Middle frontal gyrus (tissue), 1 donor: ENCODE measurements around the gene POU2AF1.

Experiments
- DNase-seq: peaks from one replicate; pipeline ENCODE4 v3.0.0-alpha.2; 2015; ENCODE audit warnings: low spot score; ENCODE audit errors: extremely low spot score

POU2AF1 gene

DNA sequence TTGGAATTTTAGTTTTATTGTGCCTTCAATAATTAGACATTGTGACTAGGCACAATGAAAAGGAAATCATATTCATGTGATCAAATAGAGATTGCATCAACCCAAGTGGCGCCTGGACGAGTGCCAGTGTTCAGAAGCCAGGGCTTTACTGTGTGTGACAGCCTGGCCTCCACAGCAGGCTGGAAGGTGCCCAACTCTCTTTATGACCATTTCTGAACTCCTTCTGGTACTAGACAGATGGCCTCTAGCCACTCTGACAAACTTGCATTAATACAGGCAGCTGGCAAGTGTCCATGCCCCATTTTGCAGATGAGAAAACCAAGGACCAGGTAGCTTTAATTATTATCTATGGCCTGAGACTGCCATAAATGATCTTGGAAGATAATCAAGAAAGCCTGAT, 8.3 kb upstream of the POU2AF1 start:
- DNase-seq, result no peak

DNA sequence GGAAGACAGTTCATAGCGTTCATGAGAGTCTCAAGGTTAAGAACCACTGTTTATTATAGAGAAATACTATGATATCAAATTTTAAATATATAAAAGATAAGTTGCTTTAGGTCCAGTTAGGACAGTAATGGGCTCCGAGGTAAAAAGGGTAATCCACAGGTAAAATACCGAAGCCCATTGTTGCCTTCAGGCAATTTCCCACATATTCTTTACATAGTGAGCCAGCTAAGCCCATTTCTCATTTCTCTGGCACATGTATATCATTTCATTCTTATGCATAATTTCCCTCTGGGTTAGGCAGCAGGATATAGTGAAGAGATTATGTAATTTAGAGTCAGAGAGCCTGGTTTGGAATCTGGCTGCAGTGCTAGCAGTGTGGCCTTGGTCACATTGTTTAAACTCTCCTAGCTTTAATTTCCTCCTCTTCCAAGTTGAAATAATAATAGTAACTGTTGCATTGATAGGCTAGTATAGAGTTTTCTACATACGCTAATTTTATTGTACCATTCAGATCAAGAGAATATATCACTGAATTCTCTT, 7.6 kb upstream of the POU2AF1 start:
- no peak for DNase-seq

DNA sequence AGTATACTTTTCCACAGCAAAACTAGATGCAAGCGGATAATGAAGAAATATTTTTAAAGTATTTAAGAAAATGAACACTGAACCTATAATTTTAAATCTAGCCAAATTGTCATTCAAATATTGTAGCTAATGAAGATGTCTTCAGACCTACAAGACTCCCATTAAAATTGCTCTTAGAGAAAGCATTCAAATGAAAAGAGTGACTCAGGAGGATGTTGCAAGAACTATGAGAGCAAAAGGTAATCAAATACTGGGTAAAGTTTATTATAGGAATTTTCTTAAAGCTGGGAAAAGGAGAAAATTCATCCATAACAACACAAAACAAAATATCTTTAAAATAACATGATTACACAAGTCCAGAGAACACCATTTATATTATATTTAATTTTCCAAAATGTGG, 5.4 kb upstream of the POU2AF1 start:
- DNase-seq, result no peak

DNA sequence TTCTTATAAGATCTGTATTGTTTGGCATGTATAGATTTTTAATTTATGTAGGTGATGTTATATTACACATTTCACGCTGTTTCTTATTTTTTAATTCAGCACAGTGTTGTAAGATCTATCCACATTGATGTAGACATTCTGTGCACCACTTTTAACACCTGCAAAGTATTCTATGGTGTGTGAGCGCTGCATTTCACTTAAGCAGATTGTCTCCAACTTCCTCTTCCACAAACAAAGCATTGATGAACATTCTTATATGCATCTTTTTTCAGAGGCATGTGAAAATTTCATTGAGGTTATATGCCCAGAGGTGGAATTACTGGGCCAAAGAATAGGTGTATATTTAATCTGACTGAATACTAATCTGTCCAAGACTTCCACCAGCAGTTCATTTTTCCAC, 3.4 kb upstream of the POU2AF1 start:
- DNase-seq, result no peak

DNA sequence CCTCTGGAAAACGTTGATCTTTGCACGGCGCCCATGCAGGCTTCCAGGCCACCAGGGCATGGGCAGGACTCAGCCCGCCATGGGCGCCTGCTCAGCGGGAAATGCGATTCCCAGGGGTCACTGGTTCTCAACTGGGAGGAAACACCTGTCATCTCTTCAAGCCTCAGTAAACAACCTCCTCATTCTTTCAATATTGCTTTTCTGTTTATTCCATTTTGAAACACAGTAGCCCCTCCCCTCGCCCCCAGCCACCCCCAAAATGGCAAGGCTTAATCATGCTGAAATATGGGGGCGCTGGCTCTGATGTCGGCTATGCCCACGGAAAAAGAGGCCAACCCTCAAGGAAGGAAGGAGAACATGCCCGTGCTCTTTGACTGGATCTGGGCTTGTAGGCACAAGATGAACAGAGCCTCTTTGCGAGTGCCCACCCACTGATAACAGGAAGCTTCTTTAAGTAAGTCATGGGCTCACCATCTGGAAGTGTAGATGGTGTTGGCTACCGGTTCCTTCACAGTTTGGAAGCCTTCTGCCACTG, 594 bp upstream of the POU2AF1 start:
- DNase-seq, result no peak

DNA sequence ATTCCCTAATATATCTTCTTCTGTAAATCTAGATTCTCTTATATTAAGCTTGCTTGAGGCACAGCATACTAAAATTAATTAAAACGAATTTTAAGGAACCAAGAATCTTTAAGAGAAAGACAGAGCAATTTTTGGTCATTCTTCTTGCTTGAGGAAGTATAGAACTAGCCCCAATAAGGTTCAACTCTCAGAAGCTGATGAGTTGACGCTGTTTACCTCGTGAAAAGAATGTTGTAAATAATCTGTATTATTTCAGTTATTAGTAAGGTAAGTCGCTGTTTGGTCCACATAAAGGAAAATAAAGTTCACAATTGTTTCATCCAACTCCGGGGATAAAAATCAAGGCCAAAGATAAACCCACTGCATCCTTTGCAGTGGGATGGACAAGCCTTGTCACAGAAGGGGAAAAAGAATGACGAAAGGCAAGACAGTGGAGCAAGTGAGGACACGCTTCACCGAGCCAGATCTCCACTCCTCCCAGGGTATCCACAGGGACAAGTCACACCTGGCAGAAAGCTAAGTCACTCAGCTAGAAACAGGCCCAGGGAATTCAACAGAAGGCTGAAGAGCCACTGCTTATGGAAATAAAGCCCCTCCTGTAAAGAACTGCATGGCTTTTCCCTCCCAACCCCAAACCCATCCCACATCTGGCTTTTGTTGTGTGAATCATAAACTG, 752 bp downstream of the POU2AF1 start:
- no peak for DNase-seq

DNA sequence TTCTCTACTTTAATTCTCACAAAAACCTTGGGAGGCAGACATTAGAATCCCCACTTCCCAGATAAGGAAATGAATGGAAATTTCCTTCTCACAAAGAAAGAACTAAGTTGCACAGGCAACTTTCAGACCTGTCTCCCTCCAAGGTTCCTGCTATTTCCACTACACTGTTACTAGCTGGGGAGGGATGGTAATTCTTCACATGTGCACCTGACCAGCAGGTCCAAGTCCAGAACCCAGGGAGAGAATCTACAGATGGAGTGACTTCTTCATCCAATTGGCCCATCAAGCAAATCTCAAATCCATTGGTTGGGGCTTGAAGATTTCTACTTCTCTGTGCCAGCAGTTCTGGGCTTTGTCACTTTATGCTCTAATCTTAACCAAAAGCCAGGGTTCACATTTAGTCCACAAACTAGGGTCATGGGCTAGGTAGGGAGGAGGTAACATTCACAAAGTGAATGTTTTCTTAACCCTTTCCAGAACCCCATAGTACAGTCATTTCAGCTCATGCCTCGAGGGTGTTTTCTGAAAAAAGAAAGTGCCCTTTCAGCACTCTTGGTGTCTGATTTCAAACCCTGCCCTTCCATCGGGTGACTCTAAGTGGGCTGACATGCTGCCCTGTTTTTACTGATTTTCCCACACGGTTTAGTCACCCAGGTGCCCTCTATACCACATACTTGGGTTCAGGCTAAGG, 2.7 kb downstream of the POU2AF1 start:
- DNase-seq, result no peak

DNA sequence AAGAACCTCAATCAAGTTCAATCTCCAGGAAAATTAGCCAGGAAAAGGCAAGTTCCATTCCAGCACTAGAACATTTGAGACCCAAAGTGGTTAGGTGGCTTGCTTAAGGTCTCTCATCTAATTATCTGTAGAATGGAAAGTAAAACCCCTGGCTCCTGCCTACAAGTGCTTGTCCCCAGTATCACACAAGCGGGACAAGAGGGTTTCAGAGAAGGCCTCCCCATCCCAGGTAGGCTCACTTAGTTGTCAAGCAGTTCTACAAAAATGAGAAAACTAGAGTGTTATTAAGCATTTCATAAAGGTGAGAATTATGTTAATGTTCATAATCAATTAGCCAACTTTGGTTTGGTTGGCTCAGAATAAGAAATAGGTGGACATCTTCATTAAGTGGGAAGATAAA, 5.5 kb downstream of the POU2AF1 start:
- no peak for DNase-seq

DNA sequence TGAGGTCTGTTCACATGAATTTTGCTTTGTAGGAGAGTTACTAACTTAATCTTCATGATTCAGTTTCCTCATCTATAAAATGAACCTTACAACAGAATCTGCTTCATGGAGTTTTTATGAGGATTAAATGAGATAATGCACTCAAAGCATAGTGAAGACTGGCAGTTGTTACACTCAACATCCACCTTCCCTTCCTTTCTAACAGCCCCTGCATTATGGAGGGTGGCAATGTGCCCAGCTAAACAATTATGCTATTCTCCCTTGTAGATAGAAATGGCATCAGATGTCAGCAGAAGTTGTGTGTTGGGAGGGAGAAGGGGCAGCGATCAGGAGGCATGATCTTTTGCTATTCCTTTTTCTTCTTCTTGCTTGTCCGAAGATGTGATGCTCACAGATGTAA, 6.5 kb downstream of the POU2AF1 start:
- DNase-seq, result no peak

DNA sequence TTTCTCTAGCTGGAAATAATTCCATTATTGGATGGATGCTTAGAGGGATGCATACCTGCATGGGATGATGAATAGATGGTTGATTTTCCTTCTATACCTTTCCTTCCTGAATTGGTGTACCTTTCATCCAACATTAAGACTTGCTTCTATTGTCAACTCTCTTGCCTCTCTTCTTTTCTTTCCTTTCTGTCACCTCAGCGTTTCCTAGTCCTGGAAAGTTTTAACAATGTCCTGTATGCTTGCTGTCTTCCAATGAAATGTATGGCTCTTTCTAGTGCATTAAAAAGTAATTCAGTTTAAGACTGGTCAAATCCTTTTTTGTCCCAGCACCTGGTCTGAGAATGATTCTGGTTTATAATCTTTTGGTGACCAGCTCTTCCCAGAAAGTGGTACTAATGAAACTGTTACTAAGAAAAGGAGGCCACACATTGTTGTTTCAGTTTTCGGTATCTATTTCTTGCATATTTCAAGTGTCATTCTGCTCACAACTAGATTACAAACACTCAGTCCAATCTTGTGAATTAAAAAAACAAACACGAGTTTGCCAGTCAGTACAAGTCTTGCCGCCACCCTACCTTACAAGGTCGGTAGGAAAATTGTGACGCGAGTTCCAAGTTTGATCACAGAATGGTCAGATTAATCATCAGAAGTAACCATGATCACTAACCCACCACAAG, 8.0 kb downstream of the POU2AF1 start:
- no peak for DNase-seq

DNA sequence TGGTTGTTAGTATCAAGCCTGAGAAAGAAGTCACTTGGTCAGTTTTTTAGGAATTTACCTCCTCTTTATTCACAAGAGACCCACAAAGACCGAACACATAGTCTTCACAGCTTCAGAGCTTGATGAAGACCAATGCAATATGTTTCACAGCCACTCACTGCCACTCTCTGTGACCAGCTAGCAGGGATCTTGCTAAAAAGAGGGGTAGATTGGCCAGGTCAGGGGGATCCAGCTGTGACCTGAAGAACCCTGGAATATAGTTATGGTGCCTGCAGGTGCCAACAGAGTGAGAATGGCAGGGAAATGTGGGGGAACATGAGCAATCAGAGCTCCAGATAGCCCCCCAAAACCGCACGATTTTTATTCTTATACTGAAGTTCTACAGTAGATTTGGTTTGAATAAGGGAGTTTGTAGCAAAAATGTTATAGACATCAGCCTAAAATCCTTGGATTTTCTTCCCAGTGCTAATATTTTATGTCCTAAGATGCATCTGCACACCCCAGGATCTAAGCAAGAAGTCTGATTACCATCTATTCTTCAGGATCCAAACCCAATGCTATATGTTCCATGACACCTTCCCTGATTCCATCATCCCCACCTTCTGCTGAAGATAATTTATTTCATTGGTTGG, 8.7 kb downstream of the POU2AF1 start:
- no peak for DNase-seq

DNA sequence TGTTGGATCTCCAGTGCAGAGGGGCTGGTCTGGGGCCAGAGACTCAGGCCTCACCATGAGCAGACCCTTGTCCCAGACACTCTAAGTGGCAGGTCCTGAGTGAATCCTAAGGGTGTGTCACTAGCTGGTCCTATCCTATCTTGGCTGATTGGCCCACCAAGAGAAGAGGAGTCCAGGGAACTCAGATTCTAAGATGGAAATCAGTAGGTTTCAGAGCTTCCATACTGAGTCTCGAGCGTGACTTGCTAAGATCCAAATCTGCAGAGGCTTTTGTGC, 10.9 kb downstream of the POU2AF1 start:
- DNase-seq, result no peak

DNA sequence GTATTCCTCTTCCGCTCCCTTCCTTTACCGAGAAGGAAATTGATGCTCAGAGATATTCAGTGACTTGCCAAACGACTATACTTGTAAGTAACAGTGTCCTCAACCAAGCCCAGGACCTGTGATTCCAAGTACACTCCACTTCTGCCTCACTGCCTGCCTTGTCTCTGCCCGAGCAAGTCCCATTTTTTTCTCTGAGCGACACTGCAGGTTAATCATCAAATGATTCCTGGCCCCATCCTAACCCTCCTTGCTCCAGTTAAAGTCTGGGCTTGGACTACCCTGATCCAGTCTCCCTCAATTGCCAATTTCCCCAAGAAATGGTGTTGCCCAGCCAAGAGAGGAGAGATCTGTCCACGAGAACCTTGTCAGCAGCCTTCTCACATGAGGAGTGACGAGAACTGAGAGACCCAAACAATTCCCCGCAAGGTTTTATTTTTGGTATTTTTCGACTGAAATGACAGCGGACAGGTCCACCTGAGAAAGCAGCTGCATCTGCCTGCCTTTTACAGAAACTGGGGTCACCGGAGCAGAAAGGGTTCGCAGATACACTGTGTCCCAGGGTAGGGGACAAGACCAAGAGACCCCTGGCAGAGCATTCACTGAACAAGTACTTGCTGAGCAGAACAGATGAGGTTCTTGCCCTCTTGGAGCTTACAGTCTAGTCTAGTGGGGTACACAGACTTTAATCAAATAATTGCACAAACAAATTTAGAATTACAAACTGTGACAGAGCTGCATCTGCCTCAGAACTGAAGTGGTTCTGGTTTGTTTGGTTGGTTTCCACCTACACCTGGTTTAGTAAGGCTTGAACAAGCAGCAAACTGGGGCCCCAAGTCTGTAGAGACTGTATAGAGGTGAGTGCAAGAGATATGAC, 11.4 kb downstream of the POU2AF1 start:
- no peak for DNase-seq

DNA sequence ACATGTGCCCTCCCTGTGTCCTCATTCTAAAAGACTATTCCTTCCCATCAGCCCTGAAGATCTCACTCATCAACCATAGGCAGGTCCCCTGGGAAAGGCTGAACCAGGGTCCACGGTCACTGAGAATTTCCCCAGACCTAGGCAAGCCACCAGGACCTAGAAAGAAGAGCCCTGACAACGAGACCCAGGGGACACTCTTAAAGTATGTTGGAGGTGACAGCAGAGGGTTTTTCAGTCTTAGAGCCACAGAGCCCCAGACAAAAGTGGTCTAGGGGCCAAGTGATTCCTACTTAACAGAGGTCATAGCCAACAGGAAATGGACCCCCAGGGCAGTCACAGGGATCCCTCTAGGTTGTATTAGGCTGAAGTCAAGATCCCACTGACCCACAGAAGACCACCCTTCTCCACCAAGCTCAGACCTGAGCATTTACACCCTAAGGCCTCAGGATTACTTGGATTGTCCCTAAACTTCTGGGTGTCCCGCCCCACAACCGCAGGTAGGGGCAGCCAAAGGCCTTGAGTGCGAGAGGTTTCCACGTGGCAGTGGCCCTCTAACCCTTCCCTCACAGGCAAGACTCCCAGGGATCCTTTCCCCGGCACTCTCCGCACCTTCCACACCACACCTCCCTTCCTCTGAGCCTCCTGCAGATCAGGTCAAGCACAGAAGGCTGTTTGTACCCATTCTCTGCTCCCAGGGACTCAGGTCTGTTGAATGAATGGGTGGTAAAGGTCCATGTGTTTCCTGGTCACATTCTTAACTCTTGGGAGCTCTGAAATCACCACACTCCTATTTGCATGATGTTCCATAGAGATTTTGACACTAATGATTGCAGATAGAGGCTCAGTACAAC, 12.3 kb downstream of the POU2AF1 start:
- no peak for DNase-seq

DNA sequence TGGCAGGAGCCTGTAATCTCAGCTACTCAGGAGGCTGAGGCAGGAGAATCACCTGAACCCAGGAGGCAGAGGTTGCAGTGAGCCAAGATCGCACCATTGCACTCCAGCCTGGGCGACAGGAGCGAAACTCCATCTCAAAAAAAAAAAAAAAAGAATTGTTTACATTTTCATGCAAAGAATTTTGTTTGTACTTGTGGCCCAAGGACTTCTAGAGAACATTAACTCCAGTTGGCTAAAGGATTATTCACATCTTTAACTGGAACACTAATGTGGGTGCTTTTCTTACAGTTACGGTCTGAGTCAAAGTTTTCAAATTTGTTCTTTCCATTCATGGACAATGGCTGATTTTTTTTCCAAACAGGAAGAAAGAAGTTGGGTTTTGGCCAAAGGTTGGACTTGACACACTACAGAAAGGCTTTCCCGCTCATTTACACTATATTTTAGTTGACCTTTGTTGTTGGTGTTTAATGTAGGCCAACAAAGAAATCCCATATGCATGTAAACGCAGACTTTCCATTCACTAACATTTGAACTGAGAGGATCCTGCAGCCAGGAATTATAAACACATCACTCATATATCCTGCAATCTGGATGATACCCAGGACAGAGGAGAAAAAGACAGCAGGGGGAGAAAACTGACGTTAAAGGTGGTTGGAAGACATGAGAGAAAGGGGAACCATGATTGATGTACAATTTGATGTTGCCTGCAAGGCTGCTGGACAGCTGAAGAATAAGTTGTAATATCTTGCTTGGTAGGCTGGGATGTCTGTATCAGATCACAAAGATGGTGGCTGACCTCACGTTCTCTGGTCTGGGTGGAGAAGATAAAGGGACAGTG, 13.1 kb downstream of the POU2AF1 start:
- DNase-seq, result no peak

DNA sequence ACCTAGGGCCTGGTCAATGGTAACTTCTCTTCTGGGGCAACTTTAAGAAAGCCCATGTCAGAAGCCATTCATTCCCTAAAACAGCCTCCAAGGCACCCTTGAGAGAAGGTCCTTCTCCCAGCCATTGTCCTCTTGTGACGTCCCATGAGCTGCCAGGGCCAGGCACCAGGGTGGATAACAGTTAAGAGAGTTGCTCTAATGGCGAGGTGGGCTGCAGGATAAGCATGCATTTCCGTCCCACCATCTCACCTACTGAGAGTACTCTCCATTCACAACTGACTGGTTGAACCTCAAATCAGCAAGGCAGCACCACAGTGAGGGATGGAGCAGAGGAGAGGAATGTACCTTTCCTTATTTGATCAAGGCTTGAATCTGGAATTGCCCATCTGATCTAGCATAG, 14.6 kb downstream of the POU2AF1 start:
- DNase-seq, result no peak

DNA sequence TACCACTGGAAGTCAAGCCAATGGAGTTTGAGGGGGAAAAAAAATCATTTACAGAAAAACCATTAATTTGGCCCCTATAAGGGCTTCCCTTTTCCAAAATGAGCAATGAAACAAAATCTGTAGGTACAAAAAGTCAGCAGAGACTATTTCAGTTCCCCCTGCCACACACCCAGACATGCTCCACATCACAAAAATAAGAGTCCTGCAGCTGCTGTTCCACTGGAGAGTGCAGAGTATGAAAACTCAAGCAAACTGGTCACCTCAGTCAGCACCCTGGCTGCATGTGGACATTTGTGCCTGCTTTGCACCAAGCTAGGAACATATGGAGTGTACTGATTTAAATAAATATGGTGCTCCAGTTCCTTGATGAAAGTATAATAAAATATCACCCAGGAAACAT, 15.1 kb downstream of the POU2AF1 start:
- no peak for DNase-seq

DNA sequence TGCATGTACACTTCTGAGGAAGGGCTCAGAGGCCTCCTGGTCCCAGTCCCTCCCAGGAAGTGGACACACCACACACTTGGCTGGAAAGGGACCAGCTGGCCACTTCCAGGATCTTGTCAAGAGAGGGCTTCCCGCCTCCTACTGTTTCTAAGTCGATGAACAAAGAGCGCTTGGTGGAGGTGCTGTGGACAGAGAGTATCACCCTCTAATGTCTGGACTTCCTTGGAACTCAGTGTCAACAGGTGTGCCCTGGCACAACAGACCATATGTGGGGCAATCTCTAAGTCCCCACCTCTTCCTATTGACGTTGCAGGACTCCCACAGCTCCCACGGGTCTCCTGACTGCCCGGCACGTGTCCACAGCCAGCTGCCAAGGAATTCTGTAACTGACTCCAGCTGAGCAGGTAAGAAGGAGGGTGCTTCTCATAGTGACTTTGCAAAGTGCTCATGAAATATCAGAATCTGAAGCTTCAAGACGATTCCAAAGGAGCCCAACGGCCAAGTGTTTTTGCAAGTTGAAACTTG, 16.1 kb downstream of the POU2AF1 start:
- DNase-seq, result no peak

DNA sequence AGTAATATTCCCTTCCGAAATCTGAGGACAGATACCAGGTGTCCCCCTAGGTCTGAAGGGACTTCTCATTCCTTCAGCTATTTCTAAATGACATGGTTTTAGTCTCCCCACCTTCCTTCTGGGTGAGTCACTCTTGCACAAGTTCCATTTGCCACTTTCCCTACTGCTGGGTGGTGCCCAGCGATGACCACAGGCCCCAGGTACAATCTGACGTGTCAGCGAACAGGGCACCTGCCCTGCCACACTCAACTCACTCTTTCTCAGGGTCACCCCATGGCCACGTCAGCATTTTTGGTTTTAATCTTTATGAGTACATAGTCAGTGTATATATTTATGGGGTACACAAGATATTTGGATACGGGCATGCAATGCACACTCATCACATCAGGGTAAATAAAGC, 17.2 kb downstream of the POU2AF1 start:
- DNase-seq, result no peak
